ENCODE data around the gene AGO4.
A peak's percentile ranks its signal among the peaks of the same experiment; 100 is the strongest.
"Not testable (repeated sequence)": the region's sequence is repeated elsewhere in the genome, so short reads cannot be mapped to it uniquely, and the experiment has no call there.

The AGO4 gene

DNA sequence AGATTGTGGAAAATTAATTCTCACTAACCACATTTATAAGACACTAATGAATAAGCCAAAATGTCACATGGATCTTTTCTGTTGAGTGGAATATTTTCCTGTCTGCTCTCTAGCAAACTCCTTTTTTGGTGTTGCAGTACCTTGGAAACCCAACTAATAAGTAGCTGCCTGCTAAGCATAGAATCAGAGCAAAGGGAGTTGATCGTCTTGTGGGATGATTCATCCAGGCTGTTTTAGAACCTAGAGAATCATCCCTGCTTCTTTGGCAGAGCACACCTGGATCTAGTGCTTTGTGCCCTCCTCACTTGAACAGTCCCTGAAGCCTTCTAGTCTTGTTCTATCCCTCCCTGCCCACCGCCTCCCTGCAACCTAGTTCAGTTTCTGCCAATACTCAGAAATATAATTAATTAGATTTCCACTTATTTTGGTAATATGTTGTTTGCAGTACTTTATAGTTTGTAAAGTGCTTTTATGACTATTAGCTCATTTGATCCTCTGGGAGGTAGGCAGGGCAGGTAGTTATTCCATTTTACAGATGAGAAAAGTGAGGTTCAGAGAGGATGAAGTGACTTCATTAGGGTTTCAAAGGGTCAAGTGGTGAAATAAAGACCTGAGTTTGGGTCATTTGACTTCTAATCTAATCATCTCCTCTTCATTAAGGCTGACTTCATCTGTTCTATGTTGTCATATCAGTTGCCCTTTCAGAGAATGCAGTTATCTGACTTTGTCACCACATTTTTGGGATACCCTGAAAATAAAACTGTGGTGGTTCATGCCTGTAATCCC lies 2.5 kb downstream of the AGO4 start:
- DNase-seq (ENCODE audit: low spot score): no peak

DNA sequence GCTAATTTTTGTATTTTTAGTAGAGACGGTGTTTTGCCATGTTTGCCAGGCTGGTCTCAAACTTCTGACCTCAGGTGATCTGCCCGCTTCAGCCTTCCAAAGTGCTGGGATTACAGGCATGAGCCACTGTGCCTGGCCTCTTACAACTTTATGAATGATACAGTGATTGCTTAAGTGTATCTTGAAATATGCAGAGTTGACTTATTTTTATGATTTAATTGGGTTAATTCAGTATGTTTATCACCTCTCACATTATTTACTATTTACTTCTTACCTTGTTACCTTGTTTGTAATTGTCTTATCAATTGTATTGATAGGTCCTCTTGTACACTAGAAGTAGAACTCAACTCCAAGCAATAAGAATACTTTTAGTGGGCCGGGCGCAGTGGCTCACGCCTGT lies 4.9 kb downstream of the AGO4 start:
- not testable (repeated sequence) for DNase-seq (ENCODE audit: low spot score)

DNA sequence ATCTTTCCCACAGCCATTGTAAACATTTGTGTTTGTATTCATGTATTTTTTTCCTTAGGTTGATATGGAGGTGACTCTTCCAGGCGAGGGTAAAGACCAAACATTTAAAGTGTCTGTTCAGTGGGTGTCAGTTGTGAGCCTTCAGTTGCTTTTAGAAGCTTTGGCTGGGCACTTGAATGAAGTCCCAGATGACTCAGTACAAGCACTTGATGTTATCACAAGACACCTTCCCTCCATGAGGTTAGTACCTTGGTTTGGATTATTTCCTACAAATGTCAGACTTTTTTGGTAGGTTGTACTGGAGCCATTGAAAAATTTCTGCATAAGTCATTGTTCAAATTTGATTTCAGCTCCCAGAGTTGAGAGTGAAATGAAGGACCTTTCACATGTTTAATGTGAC lies 17.4 kb downstream of the AGO4 start:
- DNase-seq (ENCODE audit: low spot score): no peak

DNA sequence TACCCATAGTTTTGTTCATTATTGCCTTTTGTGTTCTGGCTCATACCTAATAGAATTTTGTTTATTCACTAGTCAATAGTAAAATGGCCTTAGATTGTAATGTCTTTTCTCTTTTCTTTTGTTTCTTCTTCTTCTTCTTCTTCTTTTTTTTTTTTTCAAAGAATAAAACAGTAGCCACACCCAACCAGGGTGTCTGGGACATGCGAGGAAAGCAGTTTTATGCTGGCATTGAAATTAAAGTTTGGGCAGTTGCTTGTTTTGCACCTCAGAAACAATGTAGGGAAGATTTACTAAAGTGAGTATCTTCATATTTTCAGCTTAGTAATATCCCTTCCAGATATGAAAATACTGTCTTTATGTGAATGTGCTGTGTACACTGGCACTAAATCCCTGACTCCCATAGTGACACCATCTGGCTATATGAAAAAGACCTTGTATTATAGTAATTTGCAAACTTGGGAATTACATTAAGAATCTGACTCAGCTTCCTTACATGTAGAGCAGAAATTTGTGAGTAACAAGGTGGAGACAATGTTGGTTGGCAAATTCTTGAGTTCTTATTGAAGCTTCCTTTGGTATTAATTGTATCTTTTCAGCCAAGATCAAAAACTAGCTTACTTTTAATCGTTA lies 24.6 kb downstream of the AGO4 start:
- no peak for DNase-seq (ENCODE audit: low spot score)

DNA sequence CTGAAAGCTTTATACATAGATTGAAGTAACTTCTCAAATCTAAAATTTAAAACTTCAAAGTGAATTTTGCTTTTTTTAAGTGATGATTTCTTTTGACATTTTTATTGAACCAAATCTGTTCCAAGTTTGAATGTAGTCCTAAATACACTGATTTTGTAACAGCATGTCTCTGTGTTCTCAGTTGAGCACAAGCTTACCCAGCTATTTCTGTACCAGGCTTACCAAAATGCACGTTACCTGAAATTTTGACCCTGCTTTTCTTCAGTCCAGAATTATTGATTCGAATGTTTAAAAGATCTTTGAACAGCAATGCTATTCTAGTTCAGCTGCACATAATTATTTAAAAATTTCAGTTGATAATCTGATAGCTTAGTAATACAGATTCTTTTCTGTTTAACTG lies 25.6 kb downstream of the AGO4 start:
- DNase-seq (ENCODE audit: low spot score): no peak

DNA sequence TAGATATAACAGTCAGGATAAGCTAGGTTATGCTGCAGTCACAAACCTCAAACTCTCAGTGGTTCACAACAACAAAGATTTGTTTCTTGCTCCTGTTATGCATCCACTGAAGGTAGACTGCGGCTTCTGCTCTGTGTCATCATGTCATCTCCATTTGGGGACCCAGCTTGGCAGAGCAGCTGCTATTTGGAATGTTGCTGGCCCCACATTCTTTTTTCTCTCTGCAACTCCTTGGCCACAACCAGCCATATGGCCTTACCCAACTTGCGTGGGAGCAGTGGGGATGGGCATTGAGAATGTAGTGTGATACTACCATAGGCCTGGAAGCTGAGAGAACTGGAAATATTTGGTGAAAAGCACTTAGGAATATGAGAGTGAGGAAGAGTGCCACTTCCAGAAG lies 26.4 kb downstream of the AGO4 start:
- DNase-seq (ENCODE audit: low spot score): no peak

DNA sequence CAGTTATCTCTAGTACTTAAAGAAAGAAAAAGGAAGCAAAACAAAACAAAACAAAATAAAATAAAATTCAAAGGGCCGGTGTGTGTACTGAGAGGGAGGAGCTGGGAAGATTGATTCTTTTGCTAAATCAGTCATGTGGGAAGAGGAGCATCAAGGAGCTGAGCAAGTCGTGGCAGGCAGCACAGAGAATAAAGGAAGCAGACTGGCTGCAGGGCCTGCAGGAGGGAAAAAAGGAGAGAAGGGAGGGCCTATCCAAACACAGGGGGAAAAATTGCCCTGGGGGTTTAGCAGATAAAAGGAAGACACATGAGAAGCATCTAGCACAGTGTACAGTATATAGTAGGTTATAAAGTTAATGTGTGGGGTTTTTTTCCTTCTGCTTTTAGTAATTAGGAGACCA lies 27.6 kb downstream of the AGO4 start:
- no peak for DNase-seq (ENCODE audit: low spot score)

DNA sequence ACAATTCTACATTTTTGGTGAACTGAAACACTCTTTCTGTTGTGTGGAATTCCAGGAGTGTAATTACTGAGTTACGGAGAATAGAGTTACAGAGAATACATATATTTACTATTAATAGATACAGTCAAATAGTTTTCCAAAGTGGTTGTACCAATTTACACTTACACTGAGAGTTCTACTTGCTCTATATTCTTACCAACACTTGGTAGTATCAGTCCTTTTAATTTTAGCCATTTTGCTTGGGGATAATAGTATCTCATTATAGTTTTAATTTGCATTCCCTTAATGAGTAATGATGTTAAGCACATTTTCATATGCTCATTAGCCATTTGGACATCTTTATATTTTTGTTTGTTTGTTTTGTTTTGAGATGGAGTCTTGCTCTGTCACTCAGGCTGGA lies 28.9 kb downstream of the AGO4 start:
- no peak for DNase-seq (ENCODE audit: low spot score)

DNA sequence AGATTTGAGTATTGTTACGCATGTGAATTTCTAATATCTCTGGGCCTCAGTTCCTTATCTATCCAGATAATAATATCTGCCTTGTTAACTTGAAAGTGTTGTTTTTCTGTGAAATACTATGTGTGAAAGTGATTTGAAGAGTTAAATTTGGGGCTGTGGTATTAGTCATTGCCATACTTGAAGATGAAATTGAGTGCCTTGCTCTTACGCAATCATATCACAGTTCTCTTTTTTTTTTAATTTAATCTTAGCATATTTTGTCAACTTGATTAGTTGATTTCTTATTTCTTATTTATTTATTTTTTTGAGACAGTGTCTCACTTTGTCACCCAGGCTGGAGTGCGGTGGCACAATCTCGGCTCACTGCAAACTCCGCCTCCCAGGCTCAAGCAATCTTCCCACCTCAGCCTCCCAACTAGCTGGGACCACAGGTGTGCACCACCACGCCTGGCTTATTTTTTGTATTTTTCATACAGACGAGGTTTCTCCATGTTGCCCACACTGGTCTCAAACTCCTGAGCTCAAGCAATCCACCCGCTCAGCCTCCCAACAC lies 31.0 kb downstream of the AGO4 start:
- no peak for DNase-seq (ENCODE audit: low spot score)

DNA sequence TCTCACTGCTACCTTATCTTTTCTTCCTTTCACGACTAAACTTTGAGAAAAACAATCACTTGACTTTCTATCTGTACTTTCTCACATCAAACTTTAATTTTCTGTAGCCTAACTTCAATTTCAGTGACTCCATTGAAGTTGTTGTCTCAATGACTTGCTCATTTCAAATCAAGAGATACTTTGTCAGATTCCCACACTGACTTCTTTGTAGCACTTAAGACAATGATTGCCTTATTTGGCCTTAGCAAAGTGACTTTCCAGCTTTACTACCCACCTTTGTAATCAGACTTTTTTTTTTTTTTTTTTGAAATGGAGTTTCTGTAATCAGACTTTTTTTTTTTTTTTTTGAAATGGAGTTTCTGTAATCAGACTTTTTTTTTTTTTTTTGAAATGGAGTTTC lies 37.0 kb downstream of the AGO4 start:
- peak; percentile 66 for DNase-seq (ENCODE audit: low spot score)

DNA sequence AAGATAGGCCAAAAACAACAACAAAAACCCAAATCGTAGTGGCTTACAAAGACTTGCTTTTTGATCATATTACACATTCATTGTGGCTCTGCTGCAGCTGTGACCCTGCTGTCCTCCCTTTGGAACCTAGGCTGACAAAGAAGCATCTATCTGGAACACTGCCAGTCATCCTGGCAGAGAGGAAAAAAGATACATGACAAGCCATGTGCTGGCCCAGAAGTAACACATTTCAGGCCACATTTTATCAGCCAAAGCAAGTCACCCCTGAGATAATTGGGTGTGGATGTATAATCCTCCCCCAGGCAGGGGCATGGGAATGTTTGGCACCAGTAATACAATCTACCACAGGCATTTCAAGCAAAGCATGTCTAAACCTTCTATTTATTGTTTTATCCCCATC lies 38.0 kb downstream of the AGO4 start:
- peak; percentile 80 for DNase-seq (ENCODE audit: low spot score)

DNA sequence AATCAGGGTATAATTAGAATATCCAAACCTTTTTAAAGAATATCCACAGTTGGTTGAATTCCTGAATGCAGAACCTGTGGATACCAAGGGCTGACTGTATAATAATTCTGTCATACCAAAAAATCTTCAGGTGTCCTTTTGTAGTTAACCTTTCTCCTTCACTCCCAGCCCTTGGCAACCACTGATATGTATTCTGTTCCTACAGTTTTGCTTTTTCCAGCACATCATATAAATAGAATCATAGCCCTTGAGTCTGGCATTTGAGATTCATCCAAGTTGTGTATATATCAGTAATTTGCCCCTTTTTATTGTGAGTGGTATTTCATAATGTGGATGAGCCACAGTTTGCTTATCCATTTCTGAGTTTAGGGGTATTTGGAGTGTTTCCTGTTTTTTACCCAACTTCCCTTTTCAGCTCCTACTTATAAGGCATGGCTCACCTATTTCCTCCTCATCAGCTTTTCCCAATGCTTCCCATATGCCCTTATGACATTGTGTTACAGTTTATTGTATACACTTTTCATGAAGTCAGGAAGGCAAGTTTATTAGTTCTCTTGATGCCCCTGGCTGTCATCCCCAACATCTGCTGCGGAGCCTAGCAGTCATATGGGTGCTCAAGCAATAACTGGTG lies 40.2 kb downstream of the AGO4 start:
- no peak for DNase-seq (ENCODE audit: low spot score)

DNA sequence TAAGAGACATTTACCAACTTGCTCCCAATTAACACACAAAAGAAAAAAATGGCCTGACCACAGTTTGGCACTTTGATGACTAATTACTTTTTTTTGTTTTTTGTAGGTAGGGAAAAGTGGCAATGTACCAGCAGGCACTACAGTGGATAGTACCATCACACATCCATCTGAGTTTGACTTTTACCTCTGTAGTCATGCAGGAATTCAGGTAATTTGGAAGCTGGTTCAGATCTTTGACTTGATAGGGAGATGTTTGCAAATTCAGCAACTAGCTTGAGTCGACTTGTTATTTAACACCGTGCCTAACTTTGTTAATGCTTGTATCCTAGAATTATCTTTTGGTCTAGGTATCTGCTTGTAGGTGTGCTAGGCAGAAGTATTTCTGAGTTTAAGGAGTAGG lies 42.2 kb downstream of the AGO4 start:
- DNase-seq (ENCODE audit: low spot score): no peak

DNA sequence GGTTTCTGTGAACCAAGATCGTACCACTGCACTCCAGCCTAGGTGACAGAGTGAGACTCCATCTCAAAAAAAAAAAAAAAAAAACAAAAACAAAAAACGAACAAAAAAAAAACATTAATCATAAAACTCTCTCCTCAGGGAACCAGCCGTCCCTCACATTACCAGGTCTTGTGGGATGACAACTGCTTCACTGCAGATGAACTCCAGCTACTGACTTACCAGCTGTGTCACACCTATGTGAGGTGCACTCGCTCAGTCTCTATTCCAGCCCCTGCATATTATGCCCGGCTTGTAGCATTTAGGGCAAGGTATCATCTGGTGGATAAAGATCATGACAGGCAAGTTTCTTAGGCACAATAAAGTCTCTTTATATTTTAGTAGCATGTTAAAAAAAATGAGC lies 42.9 kb downstream of the AGO4 start:
- DNase-seq (ENCODE audit: low spot score): no peak

DNA sequence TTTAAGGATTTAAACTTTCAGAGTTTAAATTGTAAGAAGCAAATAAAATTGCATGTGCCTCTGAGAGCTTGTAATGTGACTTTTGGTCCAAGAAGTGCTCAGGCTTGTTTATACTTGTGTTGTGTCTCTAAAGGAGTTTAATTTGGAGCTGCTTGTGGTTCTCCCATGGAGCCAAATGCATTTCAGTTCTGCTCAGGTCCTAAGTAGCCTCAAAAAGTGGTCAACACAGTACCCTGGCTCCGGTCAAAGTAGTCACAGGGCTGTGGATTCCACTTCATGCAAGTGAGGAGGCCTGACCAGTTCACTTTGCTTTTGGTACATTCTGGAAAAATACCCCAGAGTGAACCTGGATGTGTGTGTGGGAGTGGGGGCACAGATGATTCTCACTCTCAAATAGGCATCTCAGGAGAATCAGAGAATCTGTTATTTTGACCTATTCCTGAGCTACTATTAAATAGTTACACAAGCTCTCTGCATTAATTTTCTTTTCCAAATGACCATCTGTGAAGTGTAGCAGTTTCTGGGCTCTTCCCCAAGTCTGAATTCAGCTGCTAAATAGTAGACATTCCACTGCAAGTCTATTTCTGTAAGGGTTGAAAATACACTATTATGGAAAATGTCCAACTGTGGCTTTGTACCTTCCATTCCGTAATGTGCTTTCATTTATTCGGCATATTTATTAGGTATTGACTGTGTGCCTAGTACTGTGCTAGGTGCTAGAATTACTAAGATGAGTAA lies 43.5 kb downstream of the AGO4 start:
- DNase-seq (ENCODE audit: low spot score): peak; percentile 47

DNA sequence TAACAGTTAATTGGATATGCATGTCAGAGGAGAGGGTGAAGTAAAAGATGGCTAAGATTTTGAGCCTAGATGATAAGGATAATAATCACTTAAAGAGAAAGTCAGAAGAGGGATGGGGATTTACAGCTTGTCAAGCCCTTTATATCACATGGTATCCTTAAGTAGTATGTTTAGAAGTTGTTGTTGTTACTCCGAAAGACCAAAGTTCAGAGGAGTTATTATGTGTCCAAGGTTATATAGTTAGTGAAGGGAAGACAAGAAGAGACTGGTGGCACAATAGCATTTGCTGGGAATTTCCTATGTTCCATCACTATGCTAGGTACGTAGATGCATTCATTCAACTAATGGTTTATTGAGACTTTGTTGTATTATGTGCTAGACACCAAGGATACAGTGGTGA lies 44.4 kb downstream of the AGO4 start:
- DNase-seq (ENCODE audit: low spot score): no peak

DNA sequence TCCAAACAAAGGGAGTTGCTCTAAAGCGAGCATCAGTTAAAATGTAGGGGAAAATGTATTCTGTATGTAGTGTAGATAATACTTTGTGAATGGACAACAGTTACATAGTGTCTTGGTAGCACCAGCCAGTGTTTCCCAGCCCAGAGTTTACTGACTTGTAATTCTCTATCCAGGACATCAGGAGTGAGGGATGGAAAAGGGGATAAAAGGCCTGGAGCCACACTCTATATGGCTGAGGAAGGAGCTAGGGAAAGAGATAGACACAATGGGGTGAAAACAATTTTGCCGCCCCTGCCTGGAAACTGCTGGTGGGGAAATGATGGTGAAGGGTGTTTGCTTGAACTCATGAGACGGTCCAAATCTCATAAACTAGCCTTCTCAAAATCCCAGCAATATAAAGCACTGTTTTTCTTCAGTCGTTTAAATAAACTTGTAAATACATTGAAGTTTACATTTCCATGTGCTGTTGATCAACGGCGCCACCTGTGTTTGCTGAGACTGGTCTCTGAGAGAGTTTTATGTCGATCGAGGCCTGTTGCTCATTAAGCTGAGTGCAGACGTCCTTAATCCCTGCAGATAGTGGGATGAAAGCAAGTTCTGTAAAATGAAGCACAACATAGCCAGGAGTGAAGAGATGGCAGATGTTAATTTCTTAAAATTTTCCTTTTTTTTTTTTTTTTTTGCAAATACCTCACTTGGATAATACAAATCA lies 47.3 kb downstream of the AGO4 start:
- DNase-seq (ENCODE audit: low spot score): no peak

DNA sequence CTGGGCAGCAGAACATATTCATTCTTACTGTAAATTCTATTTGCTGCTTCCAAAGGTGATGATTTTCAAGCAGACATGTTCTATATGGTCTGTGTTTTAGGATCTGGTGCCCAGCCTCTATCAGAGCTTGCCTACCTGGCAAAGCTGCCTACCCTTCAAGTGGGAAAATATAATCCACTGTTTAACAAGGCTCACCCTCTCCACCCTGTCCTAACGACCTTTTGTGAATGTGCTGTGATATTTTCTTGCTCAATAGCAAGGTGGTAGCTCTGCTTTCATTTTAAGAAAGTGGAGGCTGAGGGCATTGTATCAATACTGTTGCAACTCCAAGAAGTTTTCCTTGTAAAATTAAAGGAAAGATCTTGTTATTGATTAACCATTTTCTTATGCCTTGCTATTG lies 49.1 kb downstream of the AGO4 start:
- no peak for DNase-seq (ENCODE audit: low spot score)

DNA sequence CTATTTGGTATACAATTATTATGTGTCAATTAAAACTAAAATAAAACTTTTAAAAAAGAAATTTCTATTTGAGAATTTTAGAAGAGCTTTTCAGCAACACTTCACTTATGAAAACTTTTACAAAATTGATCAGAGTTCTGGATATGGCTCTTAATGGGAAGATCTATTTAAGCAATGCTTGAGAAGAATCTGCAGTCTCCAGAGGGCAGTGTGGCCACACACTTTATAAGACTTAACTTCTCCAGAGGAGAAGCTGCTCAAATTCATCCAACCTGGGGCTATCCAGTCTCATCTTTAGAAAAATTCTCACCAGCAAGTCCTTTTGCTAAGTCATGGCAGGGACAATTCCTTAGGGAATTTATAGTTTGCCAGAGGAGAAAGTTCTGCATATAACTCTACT lies 50.0 kb downstream of the AGO4 start:
- no peak for DNase-seq (ENCODE audit: low spot score)

DNA sequence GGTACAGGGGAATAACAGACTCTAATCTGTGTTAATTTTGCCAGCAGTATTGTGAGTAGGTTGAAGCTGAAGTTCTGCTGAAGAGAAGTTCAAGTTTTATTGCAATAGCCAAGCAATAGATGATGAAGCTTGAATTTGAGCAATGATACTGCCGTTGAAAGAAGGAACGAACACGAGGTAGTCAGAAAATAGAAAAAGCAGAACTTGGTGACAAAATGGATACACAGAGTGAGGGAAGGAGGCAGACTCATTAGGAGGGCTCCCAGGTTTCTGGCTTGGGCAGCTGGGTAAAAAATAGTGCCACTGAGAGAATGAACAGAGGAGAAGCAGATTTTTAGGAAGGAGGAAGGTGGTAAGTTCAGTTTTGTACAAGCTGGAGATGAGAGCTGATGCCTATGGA lies 52.9 kb downstream of the AGO4 start:
- no peak for DNase-seq (ENCODE audit: low spot score)

DNA sequence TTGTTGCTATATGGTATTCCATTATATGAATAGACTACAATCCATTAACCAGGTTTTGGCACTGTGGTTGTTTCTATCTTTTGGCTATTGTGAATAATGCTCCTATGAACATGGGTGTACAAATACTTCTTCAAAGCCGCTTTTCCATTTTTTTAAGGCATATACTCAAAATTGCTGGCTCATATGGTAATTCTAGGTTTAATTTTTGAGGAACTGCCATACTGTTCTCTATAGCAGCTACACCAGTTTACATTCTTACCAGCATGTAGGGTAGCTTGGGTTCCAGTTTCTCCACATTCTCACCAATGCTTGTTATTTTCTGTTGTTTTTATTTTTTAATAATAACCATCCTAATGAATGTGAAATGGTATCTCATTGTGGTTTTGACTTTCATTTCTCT lies 55.3 kb downstream of the AGO4 start:
- DNase-seq (ENCODE audit: low spot score): no peak

All from globus pallidus (tissue), 1 donor.